ENCODE measurements around the gene PSMC2. TPM values are rescaled to one million over a fixed set of nuclear protein-coding genes. Genes with fewer than 3 reads are reported as not detected.

Gene PSMC2
- total and polyA plus RNA-seq, 2 donors (not counting 1 experiment from before 2014, with no cell fraction given): 29.8 to 51.1 TPM

- H3K4me2 ChIP-seq (replicated peaks; ENCODE audit: low read depth, low read length, poor library complexity, severe bottlenecking): no peak overlapping the region
- Mint-ChIP-seq H3K27me3 (no peaks in the 10 kb centered on the region), H3K4me1 (peaks cover 22% of the 10 kb centered on the region), H3K9me3 (ENCODE audit: insufficient read depth) (no peaks in the 10 kb centered on the region), H3K27ac (no peak overlapping the region), H3K4me3 (no peak overlapping the region)
- ChIA-PET CTCF (no interaction called here), POLR2A (no interaction called here)
- no peak overlapping the region for H3K27ac ChIP-seq (ENCODE audit: low read length in 2 of 2)
- H4K20me1 ChIP-seq (ENCODE audit: control insufficient read depth, insufficient read depth, low read length, poor library complexity, severe bottlenecking): peaks cover 25% of the 10 kb centered on the region
- no peak overlapping the region for H3K9ac ChIP-seq (ENCODE audit: low read length)
- H3K4me3 ChIP-seq (ENCODE audit: control extremely low read depth in 1 of 5, extremely low read depth in 1 of 5, insufficient read depth in 1 of 5, low read depth in 2 of 5, low read length in 4 of 5): no peak overlapping the region
- WGBS (ENCODE audit: insufficient coverage): no CpG with 5 or more reads among the region's 6 CpGs
- no peaks in the 10 kb centered on the region for H3K9me3 ChIP-seq (ENCODE audit: control extremely low read depth in 1 of 3, control insufficient read depth in 2 of 3, insufficient read depth in 1 of 3, low read length in 2 of 3)
- H3K79me2 ChIP-seq (ENCODE audit: control insufficient read depth, insufficient read depth, low read length): peaks cover 45% of the 10 kb centered on the region
- no peak for DNase-seq
- peaks cover 16 to 46% of the 10 kb centered on the region in 2 experiments for H3K36me3 ChIP-seq (replicated peaks in 1 of 2; ENCODE audit: control extremely low read depth in 1 of 2, control insufficient read depth in 1 of 2, extremely low read depth in 1 of 2, insufficient read depth in 2 of 2, low read length in 1 of 2)
- TF ChIP-seq EZH2 (IDR thresholded peaks at IDR 0.05; ENCODE audit: borderline replicate concordance, insufficient read depth, low read depth, low read length, poor library complexity, severe bottlenecking): no peak
- TF ChIP-seq, protein P1, sequence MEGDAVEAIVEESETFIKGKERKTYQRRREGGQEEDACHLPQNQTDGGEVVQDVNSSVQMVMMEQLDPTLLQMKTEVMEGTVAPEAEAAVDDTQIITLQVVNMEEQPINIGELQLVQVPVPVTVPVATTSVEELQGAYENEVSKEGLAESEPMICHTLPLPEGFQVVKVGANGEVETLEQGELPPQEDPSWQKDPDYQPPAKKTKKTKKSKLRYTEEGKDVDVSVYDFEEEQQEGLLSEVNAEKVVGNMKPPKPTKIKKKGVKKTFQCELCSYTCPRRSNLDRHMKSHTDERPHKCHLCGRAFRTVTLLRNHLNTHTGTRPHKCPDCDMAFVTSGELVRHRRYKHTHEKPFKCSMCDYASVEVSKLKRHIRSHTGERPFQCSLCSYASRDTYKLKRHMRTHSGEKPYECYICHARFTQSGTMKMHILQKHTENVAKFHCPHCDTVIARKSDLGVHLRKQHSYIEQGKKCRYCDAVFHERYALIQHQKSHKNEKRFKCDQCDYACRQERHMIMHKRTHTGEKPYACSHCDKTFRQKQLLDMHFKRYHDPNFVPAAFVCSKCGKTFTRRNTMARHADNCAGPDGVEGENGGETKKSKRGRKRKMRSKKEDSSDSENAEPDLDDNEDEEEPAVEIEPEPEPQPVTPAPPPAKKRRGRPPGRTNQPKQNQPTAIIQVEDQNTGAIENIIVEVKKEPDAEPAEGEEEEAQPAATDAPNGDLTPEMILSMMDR (IDR thresholded peaks at IDR 0.05): no peak
- H3K27me3 ChIP-seq (replicated peaks in 1 of 4; ENCODE audit: control extremely low read depth in 1 of 4, control insufficient read depth in 3 of 4, insufficient read depth in 4 of 4, low read length in 3 of 4): no peaks in the 10 kb centered on the region
- ATAC-seq (ENCODE audit: low read depth): no peak
- H2AFZ ChIP-seq (ENCODE audit: insufficient read depth, low read depth, low read length, poor library complexity, severe bottlenecking): no peak overlapping the region
- peaks cover 17 to 19% of the 10 kb centered on the region in 2 donors for H3K4me1 ChIP-seq (ENCODE audit: control insufficient read depth in 2 of 2, insufficient read depth in 2 of 2, low read length in 2 of 2)
- intact Hi-C loops (cut with micrococcal nuclease): loop anchor here (5.0 kb wide), 2 partner anchors 222 to 552 kb away; partner anchors contain the start of genes ARMC10 and FAM185A
Measured at GRCh38 chr7:103299660-103300059, 47.8 kb upstream of the PSMC2 start.

DNA sequence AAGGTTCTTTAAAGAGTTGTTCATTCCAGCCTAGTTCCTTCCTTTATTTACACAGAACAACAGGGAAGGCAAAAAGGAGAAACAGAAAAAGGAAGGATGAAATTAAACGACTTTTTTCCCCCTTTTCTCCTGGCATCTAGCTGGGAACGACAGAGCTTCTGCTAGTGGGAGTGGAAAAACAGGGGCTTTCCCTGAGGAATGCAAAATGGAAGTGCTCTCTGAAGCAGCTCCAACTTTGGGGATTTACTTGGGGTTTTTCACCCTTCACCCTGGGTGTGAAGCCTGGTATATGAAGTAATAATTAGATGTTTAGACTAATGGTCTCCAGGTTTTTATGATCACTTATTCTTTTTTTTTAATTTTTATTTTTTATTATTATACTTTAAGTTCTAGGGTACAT is 46.0 kb upstream of the PSMC2 start:
- Histone ChIP-seq H2AFZ (ENCODE audit: insufficient read depth, low read depth, low read length, poor library complexity, severe bottlenecking) (no peak overlapping the region), H3K9me3 (ENCODE audit: control extremely low read depth in 1 of 3, control insufficient read depth in 2 of 3, insufficient read depth in 1 of 3, low read length in 2 of 3) (no peaks in the 10 kb centered on the region), H3K79me2 (ENCODE audit: control insufficient read depth, insufficient read depth, low read length) (peaks cover 49% of the 10 kb centered on the region), H4K20me1 (ENCODE audit: control insufficient read depth, insufficient read depth, low read length, poor library complexity, severe bottlenecking) (peaks cover 25% of the 10 kb centered on the region), H3K27ac (ENCODE audit: low read length in 2 of 2) (no peak overlapping the region), H3K4me1 (ENCODE audit: control insufficient read depth in 2 of 2, insufficient read depth in 2 of 2, low read length in 2 of 2) (peaks cover 17 to 19% of the 10 kb centered on the region in 2 donors), H3K36me3 (replicated peaks in 1 of 2; ENCODE audit: control extremely low read depth in 1 of 2, control insufficient read depth in 1 of 2, extremely low read depth in 1 of 2, insufficient read depth in 2 of 2, low read length in 1 of 2) (peaks cover 19 to 63% of the 10 kb centered on the region in 2 experiments), H3K27me3 (replicated peaks in 1 of 4; ENCODE audit: control extremely low read depth in 1 of 4, control insufficient read depth in 3 of 4, insufficient read depth in 4 of 4, low read length in 3 of 4) (no peaks in the 10 kb centered on the region), H3K4me2 (replicated peaks; ENCODE audit: low read depth, low read length, poor library complexity, severe bottlenecking) (no peak overlapping the region), H3K4me3 (ENCODE audit: control extremely low read depth in 1 of 5, extremely low read depth in 1 of 5, insufficient read depth in 1 of 5, low read depth in 2 of 5, low read length in 4 of 5) (no peak overlapping the region), H3K9ac (ENCODE audit: low read length) (no peak overlapping the region)
- no CpG with 5 or more reads among the region's 2 CpGs for WGBS (ENCODE audit: insufficient coverage)
- Mint-ChIP-seq H3K27ac (no peak overlapping the region), H3K4me3 (no peak overlapping the region), H3K9me3 (ENCODE audit: insufficient read depth) (no peaks in the 10 kb centered on the region), H3K27me3 (no peaks in the 10 kb centered on the region), H3K4me1 (peaks cover 17% of the 10 kb centered on the region)
- intact Hi-C loops (cut with micrococcal nuclease): no loop called here
- TF ChIP-seq EZH2 (IDR thresholded peaks at IDR 0.05; ENCODE audit: borderline replicate concordance, insufficient read depth, low read depth, low read length, poor library complexity, severe bottlenecking): no peak
- TF ChIP-seq, protein P1 (IDR thresholded peaks at IDR 0.05): no peak
- no peak for ATAC-seq (ENCODE audit: low read depth)
- ChIA-PET CTCF (no interaction called here), POLR2A (no interaction called here)
- no peak for DNase-seq
